ENCODE results near the gene NKIRAS1.
"Not testable (repeated sequence)": the region's sequence is repeated elsewhere in the genome, so short reads cannot be mapped to it uniquely, and the experiment has no call there.

The NKIRAS1 gene

DNA sequence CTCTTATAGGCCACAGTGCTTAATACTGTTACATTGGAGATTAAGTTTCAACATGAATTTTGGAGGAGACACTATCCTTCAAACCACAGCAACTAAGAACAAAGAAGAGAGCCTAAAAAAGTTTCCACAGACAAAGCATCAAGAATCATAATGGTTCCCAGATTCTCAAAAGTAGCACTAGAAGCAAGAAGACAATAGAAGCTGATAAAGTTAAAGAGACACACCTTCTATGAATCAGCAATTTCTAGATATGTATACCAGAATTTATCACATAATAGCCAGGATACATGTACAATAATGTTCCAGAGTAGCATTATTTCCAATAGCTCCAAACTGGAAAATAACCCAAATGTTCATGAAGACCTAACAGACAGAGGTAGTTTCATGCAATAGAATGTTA is 12.2 kb downstream of the NKIRAS1 start:
- DNase-seq (ENCODE audit: low read depth) = no peak

GRCh38 chr3:23900744-23901143 is 16.0 kb downstream of the NKIRAS1 start:
- DNase-seq (ENCODE audit: low read depth) = no peak

DNA sequence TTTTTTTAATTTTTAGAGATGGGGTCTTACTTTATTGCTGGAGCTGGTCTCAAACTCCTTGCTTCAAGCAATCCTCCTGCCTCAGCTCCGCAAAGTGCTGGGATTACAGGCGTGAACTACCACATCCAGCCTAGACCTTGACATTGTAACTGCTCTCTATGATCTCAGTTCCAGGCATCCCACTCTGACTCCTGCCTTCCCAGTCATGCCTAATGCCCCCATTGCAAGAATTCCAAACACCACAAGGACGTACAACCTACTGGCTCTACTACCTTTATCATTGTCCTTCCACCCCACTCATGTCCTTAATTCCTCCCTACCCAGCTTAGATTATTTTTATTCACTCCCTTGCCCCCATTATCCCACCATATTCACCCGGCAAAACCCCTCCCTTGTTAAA is 21.6 kb downstream of the NKIRAS1 start:
- DNase-seq (ENCODE audit: low read depth) = no peak

GRCh38 chr3:23894254-23895061 is 22.3 kb downstream of the NKIRAS1 start:
- DNase-seq (ENCODE audit: low read depth) = no peak

- no peak for DNase-seq (ENCODE audit: low read depth)
These were observed 26.8 kb downstream of the NKIRAS1 start for GRCh38 chr3:23889950-23890349.

- no peak for DNase-seq (ENCODE audit: low read depth)
These were observed 27.4 kb downstream of the NKIRAS1 start for GRCh38 chr3:23889386-23889785.

DNA sequence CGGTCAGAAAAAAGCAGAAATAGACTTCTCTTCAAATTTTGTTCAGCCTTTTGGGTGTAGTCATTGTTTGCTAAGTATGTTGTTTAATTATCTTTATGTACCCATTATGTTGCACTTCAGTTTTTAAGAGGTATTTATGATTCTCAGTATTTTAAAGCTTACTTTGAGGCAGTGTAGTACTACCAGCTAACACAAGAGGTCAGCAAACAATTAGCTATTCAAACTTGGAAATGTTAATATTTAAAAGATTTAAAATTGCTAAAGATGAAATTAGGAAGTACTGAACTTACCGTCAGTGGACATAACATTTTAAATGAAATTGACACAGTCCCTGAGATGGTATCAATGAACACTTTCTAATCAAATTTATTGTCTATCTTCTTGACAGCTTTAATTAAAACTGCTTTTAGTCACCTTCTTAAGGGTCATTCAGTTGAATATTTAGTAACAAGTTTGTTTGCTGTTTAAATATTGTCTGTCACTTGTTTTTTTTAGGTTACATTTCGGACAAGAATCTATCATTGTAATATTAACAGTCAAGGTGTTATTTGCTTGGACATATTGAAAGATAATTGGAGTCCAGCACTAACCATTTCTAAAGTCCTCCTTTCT is 28.1 kb downstream of the NKIRAS1 start:
- no peak for DNase-seq (ENCODE audit: low read depth)

DNA sequence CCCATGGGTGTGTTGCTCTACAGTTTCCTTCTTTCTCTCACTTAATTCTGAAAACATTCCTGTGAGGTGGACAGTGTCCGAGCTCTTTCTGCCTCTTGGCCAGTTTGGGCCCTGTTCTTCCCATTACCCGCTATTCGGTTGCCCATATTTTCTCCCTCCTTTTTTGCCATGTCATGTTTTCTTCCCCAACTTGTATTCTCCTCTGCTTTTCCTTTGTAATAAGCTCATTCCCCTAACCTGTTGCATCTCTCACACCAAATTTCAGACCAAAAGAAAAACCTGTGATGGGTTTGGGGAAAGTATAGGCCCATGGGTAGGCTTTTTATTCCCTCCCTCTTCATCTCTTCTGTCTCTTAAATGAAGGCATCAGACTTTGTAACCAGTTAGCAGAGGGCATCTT is 30.5 kb downstream of the NKIRAS1 start:
- no peak for DNase-seq (ENCODE audit: low read depth)

DNA sequence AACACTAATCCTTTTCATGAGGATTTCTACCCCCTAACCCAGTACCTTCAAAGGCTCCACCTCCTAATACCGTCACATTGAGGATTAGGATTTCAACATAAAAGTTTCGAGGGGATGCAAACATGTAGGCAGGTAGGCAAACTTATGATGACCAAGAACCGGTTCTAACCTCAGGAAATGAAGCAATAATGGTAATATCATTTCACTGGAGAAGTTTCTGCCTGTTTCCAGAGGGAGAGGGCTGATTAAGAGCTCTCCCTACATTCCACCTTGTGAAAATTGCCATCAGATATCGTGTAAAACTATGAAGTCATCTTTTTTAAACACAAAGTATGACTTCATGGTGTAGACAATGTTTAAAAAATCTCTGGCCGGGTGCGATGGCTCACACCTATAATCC is 31.6 kb downstream of the NKIRAS1 start:
- no peak for DNase-seq (ENCODE audit: low read depth)

- DNase-seq (ENCODE audit: low read depth) = no peak
These were observed 32.3 kb downstream of the NKIRAS1 start for GRCh38 chr3:23884481-23884880.

DNA sequence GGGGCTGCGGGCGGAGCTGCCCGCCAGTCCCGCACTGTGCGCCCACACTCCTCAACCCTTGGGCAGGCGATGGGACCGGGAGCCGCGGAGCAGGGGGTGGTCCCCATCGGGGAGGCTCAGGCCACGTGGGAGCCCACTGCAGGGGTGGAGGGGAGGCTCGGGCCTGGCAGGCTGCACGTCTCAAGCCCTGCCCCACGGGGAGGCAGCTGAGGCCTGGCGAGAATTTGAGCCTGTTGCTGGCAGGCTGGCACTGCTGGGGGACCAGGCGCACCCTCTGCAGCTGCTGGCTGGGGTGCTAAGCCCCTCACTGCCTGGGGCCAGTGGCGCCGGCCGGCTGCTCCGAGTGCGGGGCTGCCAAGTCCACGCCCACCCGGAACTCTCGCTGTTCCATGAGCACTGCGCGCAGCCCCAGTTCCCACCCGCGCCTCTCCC is 34.3 kb downstream of the NKIRAS1 start:
- no peak for DNase-seq (ENCODE audit: low read depth)

- not testable (repeated sequence) for DNase-seq (ENCODE audit: low read depth)
These were observed 34.8 kb downstream of the NKIRAS1 start for GRCh38 chr3:23881993-23882392.

DNA sequence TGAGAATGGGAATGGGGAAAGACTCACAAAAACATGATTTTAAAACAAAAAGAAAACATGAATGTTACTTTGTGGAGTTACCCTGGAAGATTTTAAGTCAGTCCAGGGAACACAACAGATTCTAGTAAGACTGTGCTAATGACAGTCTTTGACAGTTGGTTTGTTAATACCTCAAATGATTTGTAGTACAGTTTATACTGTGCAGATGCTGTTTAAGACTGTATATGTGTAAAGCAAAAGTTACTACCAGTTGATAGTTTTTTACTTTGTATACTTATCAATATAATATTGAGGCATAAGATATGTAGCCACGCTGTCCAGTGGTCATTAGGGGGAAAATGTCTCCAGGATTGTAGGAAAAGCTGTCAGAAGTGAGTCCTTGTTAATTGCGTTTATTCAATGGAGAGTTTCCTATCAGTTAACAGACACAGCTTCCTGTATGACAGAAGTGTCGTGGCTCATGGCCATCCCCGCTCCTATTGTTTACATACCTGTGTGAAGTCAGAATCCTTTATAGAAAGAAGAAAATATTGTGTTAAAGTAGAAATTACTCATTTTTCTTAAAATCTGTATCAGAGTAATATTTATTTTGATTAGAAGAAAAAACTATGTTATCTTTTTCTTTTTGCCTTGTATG is 36.0 kb downstream of the NKIRAS1 start:
- no peak for DNase-seq (ENCODE audit: low read depth)

- no peak for DNase-seq (ENCODE audit: low read depth)
These were observed 37.3 kb downstream of the NKIRAS1 start for GRCh38 chr3:23879485-23879884.

DNA sequence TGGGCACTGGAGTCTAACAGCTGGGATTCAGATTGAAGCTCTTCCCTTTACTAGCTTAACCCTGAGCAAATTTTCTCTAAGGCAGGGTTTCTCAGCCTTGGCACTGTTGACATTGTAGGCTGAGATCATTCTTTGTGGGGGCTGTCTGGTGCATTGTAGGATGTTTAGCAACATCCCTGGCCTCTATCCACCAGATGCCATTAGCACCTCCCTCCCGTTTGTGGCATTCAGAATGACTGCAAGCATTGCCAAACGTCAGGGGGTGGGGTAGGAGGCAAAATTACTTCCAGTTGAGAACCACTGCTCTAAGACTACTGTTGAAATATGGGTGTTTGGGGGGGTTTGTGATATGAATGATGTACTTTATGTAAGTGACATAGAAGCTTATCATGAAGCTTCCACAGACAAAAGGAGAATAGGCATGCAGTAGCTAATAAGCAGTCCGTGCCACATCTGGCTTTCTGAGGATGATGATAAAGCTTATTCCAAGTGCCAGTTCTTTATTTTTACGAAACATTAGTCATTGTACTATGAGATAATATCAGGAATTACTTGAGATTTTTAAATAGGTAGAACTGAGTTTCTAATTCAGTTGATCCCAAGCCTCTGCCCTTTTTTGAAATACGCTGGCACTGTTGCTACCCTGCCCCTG is 39.3 kb downstream of the NKIRAS1 start:
- DNase-seq (ENCODE audit: low read depth) = no peak

DNA sequence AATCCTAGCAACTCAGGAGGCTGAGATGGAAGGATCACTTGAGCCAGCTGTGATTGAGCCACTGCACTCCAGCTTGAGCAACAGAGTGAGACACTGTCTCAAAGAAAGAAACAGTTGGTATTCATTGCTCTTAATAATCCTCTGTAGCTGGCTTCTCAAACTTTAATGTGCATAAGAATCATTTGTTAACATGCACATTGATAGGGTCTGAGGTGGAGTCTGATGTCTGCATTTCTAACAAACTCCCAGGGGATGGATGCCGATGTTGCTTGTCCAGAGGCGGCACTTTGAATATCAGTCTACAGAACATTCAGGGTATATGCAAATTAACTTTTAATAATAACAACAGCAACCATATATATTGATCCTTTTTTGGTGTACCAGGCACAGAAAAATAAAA is 39.9 kb downstream of the NKIRAS1 start:
- DNase-seq (ENCODE audit: low read depth) = no peak

GRCh38 chr3:23875113-23875725 is 41.6 kb downstream of the NKIRAS1 start:
- no peak for DNase-seq (ENCODE audit: low read depth)

- no peak for DNase-seq (ENCODE audit: low read depth)
These were observed 42.3 kb downstream of the NKIRAS1 start for GRCh38 chr3:23874359-23875112.

DNA sequence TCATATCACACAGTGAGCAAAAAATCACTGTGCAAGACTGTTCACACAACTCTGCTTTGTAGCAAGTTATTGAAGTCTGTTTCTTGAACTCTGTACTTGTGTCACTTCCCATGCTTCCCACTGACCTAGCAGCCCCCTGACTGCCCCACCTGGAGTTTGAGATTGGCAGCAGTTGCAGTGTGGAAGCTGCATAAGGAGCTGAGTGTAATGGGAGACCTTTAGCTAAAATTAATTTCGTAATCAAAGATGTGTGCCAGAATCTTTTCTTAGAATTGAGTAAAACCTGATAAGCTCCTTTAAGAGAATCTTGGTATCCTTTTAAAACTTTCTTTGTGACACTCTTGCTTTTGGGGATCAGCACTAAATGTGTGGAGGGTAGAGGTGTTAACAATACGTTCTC is 42.8 kb downstream of the NKIRAS1 start:
- no peak for DNase-seq (ENCODE audit: low read depth)

- DNase-seq (ENCODE audit: low read depth) = no peak
These were observed 44.5 kb downstream of the NKIRAS1 start for GRCh38 chr3:23872330-23872729.

- not testable (repeated sequence) for DNase-seq (ENCODE audit: low read depth)
These were observed 45.4 kb downstream of the NKIRAS1 start for GRCh38 chr3:23871361-23871760.

DNA sequence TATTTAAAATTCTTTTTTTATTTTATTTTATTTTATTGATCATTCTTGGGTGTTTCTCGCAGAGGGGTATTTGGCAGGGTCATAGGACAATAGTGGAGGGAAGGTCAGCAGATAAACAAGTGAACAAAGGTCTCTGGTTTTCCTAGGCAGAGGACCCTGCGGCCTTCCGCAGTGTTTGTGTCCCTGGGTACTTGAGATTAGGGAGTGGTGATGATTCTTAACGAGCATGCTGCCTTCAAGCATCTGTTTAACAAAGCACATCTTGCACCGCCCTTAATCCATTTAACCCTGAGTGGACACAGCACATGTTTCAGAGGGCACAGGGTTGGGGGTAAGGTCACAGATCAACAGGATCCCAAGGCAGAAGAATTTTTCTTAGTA is 46.1 kb downstream of the NKIRAS1 start:
- not testable (repeated sequence) for DNase-seq (ENCODE audit: low read depth)

All from activated T-cell treated with anti-CD3 and anti-CD28 coated beads for 48 hours (primary cell).